K562 (cell line): Measurements from ENCODE around the gene ZBTB22. TPM values are rescaled to one million over a fixed set of nuclear protein-coding genes. Genes with fewer than 3 reads are reported as not detected.

Experiments used
- CHD1 ChIP-seq: fragments of 200-600 bp; sonication (generic); IDR thresholded peaks from one replicate; pipeline ENCODE4 v1.6.1; 2012; ENCODE audit warnings: mild to moderate bottlenecking, moderate library complexity, low read length, inconsistent platforms
- ETV5 ChIP-seq: sonication (generic); formaldehyde crosslinking; IDR thresholded peaks from 2 replicates; pipeline ENCODE4 v1.4.0; 2020; ENCODE audit warnings: low read depth, mild to moderate bottlenecking, missing genetic modification reagents
- FOXJ3 ChIP-seq: sonication (generic); formaldehyde crosslinking; IDR thresholded peaks from 2 replicates; pipeline ENCODE4 v1.4.0; 2020; ENCODE audit warnings: mild to moderate bottlenecking, missing genetic modification reagents
- HCFC1 ChIP-seq: IDR thresholded peaks from 2 replicates; pipeline ENCODE4 v1.6.1; 2012; ENCODE audit warnings: low read depth, low read length, improper control_type of control experiment
- JUN ChIP-seq, 2 experiments: sonication (generic) in 1 of 2; formaldehyde crosslinking in 1 of 2; IDR thresholded peaks; 2 replicates each; pipeline versions ENCODE4 v1.6.1 to v1.8.0; 2012 to 2022; ENCODE audit warnings: borderline replicate concordance in 2 of 2, mild to moderate bottlenecking in 2 of 2, improper control_type of control experiment in 1 of 2, low read depth in 1 of 2, low read length in 1 of 2, missing genetic modification reagents in 1 of 2
- JUNB ChIP-seq: fragments of 450-650 bp; formaldehyde crosslinking; conservative IDR thresholded peaks from 2 replicates; pipeline ENCODE4 v1.4.0; 2020; ENCODE audit warnings: mild to moderate bottlenecking
- MAX ChIP-seq: sonication (generic); formaldehyde crosslinking; IDR thresholded peaks from 2 replicates; pipeline ENCODE4 v1.9.0; 2022; ENCODE audit warnings: mild to moderate bottlenecking, missing genetic modification reagents
- NBN ChIP-seq: fragments of 450-650 bp; IDR thresholded peaks from 2 replicates; pipeline ENCODE4 v1.6.1; 2016; ENCODE audit warnings: low read depth, mild to moderate bottlenecking
- POLR2AphosphoS2 ChIP-seq: IDR thresholded peaks from 2 replicates; pipeline ENCODE4 v1.6.1; 2012; ENCODE audit warnings: low read length, improper control_type of control experiment
- RREB1 ChIP-seq: fragments of 250-450 bp; sonication (Bioruptor Pico); IDR thresholded peaks from 2 replicates; pipeline ENCODE4 v1.4.0; 2020
- SMARCE1 ChIP-seq: fragments of 450-650 bp; IDR thresholded peaks from 2 replicates; pipeline ENCODE4 v1.7.1; 2016; ENCODE audit warnings: mild to moderate bottlenecking
- ZBTB34 ChIP-seq: fragments of 250-450 bp; sonication (Bioruptor Pico); IDR thresholded peaks from 2 replicates; pipeline ENCODE4 v1.8.0; 2021; ENCODE audit warnings: mild to moderate bottlenecking, moderate library complexity
- ZNF134 ChIP-seq: fragments of 250-450 bp; sonication (Bioruptor Pico); conservative IDR thresholded peaks from 2 replicates; pipeline ENCODE4 v1.4.0; 2020
- polyA plus RNA-seq, 8 experiments: library from polyadenylated mRNA; depleted of rRNA in 4 of 8; stranded (reverse) in 5 of 8; unstranded in 3 of 8; fragments of >200 nt; fragmentation: Nextera tagmentation in 2 of 8; fragmentation: Illumina TruSeq in 1 of 8; extraction: Ambion mirVana in 2 of 8; extraction: Trizol in 1 of 8; gene quantifications; 2 replicates each; pipeline versions ENCODE4 v1.2.1 to v1.2.3, GENCODE V29; 2011 to 2014; ENCODE audit warnings: inconsistent platforms in 1 of 8, missing spikeins in 1 of 8
- total RNA-seq, 7 experiments: library from RNA; depleted of rRNA in 6 of 7; stranded (reverse); fragments of >200 nt in 6 of 7; fragmentation: Illumina TruSeq in 2 of 7; extraction: Trizol in 2 of 7; gene quantifications; 2 replicates each; pipeline versions ENCODE4 v1.2.1 to v1.2.3, GENCODE V29; 2011 to 2021; ENCODE audit warnings: low replicate concordance in 1 of 7
- TF ChIP-seq, protein P1 (sequence below), 2 experiments: fragments of 450-650 bp in 1 of 2; sonication (generic) in 1 of 2; formaldehyde crosslinking; conservative IDR thresholded peaks; 2 replicates each; pipeline versions ENCODE4 v1.4.0 to v1.8.1; 2020 to 2022; ENCODE audit warnings: mild to moderate bottlenecking in 1 of 2, missing genetic modification reagents in 1 of 2
- TF ChIP-seq, protein P2 (sequence below): fragments of 450-650 bp; IDR thresholded peaks from 2 replicates; pipeline ENCODE4 v1.6.1; 2018; ENCODE audit not compliant: partially characterized antibody

Gene ZBTB22
- total and polyA plus RNA-seq, 9 of the 15 experiments (the other 6 are each of a cell fraction or from before 2014, with no cell fraction given): 0.21 to 11.9 (median 7.1) TPM

DNA sequence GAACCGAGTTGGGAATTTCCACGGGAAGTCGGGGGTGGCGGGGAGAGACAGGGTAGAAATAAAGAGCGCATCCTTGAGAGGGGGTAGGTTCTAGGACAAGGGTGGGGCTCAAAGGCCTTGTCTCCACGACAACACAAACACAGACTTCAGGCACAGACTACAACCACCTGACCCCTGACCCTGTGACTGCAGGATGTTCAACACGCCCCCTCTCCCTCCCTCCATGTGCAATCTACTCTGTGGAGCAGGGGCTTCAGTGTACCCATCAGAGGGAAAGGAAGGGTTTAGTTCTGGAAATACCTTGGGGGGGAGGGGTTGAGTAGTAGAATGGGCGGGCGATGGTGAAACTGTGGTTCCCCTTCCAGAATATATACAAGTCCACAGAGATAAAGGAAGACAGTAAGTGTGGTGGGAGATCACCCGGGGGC lies 3.0 kb downstream of the ZBTB22 start (continued):
- TF ChIP-seq ZBTB34 (CRISPR knock-in tag): no peak
- TF ChIP-seq ETV5 (CRISPR knock-in tag): no peak
- TF ChIP-seq NBN: no peak
- no peak; the same call in 1 of the 2 replicates for TF ChIP-seq JUN (IDR thresholded peaks at IDR 0.05; ENCODE audit: borderline replicate concordance, low read depth, low read length)
- TF ChIP-seq JUN (CRISPR knock-in tag; IDR thresholded peaks at IDR 0.05; ENCODE audit: borderline replicate concordance): no peak
- no peak for TF ChIP-seq ZNF134 (CRISPR knock-in tag)
- TF ChIP-seq JUNB (CRISPR knock-in tag): no peak
- no peak for TF ChIP-seq CHD1
- peak; percentile 35; the same call in 1 of the 2 replicates for TF ChIP-seq HCFC1
- no peak for TF ChIP-seq RREB1 (CRISPR knock-in tag)
- no peak; the same call in 1 of the 2 replicates for TF ChIP-seq POLR2AphosphoS2
- peak; percentile 40 for TF ChIP-seq MAX
- TF ChIP-seq FOXJ3: peak; percentile 77
- TF ChIP-seq, protein P1, sequence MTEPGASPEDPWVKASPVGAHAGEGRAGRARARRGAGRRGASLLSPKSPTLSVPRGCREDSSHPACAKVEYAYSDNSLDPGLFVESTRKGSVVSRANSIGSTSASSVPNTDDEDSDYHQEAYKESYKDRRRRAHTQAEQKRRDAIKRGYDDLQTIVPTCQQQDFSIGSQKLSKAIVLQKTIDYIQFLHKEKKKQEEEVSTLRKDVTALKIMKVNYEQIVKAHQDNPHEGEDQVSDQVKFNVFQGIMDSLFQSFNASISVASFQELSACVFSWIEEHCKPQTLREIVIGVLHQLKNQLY (CRISPR knock-in tag; conservative IDR thresholded peaks at IDR 0.05): peak in 1 of 2 experiments; percentile 68; a peak in 1 of 4 replicates
- TF ChIP-seq, protein P2, sequence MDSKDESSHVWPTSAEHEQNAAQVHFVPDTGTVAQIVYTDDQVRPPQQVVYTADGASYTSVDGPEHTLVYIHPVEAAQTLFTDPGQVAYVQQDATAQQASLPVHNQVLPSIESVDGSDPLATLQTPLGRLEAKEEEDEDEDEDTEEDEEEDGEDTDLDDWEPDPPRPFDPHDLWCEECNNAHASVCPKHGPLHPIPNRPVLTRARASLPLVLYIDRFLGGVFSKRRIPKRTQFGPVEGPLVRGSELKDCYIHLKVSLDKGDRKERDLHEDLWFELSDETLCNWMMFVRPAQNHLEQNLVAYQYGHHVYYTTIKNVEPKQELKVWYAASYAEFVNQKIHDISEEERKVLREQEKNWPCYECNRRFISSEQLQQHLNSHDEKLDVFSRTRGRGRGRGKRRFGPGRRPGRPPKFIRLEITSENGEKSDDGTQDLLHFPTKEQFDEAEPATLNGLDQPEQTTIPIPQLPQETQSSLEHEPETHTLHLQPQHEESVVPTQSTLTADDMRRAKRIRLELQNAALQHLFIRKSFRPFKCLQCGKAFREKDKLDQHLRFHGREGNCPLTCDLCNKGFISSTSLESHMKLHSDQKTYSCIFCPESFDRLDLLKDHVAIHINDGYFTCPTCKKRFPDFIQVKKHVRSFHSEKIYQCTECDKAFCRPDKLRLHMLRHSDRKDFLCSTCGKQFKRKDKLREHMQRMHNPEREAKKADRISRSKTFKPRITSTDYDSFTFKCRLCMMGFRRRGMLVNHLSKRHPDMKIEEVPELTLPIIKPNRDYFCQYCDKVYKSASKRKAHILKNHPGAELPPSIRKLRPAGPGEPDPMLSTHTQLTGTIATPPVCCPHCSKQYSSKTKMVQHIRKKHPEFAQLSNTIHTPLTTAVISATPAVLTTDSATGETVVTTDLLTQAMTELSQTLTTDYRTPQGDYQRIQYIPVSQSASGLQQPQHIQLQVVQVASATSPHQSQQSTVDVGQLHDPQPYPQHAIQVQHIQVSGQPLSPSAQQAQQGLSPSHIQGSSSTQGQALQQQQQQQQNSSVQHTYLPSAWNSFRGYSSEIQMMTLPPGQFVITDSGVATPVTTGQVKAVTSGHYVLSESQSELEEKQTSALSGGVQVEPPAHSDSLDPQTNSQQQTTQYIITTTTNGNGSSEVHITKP: peak; percentile 70
- TF ChIP-seq SMARCE1: no peak
